HG03439 (cell line): ENCODE data around the gene PLCB1.
"Not testable (repeated sequence)": the region's sequence is repeated elsewhere in the genome, so short reads cannot be mapped to it uniquely, and the experiment has no call there.

Experiments used
- ATAC-seq: cut with Tn5 transposase; IDR thresholded peaks from one replicate; pipeline ENCODE4 v1.9.1; 2021; ENCODE audit warnings: mild to moderate bottlenecking, moderate library complexity; ENCODE audit not compliant: unreplicated experiment

The PLCB1 gene

GRCh38 chr20:8362457-8362856 is 230.4 kb downstream of the PLCB1 start:
- ATAC-seq = no peak

- ATAC-seq = no peak
Measured at GRCh38 chr20:8363970-8364733, 232.1 kb downstream of the PLCB1 start.

GRCh38 chr20:8364734-8365078 is 232.6 kb downstream of the PLCB1 start:
- no peak for ATAC-seq

GRCh38 chr20:8365634-8366033 is 233.6 kb downstream of the PLCB1 start:
- ATAC-seq = no peak

- ATAC-seq = no peak
Measured at GRCh38 chr20:8366303-8366923, 234.3 kb downstream of the PLCB1 start.

GRCh38 chr20:8367689-8368088 is 235.6 kb downstream of the PLCB1 start:
- no peak for ATAC-seq

- ATAC-seq = no peak
Measured at GRCh38 chr20:8368670-8369069, 236.6 kb downstream of the PLCB1 start.

- ATAC-seq = no peak
Measured at GRCh38 chr20:8369311-8369710, 237.2 kb downstream of the PLCB1 start.

GRCh38 chr20:8370774-8371173 is 238.7 kb downstream of the PLCB1 start:
- no peak for ATAC-seq

- ATAC-seq = no peak
Measured at GRCh38 chr20:8372824-8373380, 240.8 kb downstream of the PLCB1 start.

- no peak for ATAC-seq
Measured at GRCh38 chr20:8373579-8373978, 241.5 kb downstream of the PLCB1 start.

GRCh38 chr20:8375898-8376297 is 243.8 kb downstream of the PLCB1 start:
- ATAC-seq = no peak

GRCh38 chr20:8376940-8377339 is 244.9 kb downstream of the PLCB1 start:
- no peak for ATAC-seq

GRCh38 chr20:8379125-8379524 is 247.1 kb downstream of the PLCB1 start:
- ATAC-seq = not testable (repeated sequence)

GRCh38 chr20:8385247-8385646 is 253.2 kb downstream of the PLCB1 start:
- ATAC-seq = no peak

GRCh38 chr20:8386991-8387390 is 254.9 kb downstream of the PLCB1 start:
- no peak for ATAC-seq

GRCh38 chr20:8388141-8388540 is 256.1 kb downstream of the PLCB1 start:
- ATAC-seq = no peak

GRCh38 chr20:8388707-8389106 is 256.6 kb downstream of the PLCB1 start:
- no peak for ATAC-seq

- ATAC-seq = no peak
Measured at GRCh38 chr20:8389381-8390036, 257.4 kb downstream of the PLCB1 start.

- no peak for ATAC-seq
Measured at GRCh38 chr20:8390037-8390433, 258.0 kb downstream of the PLCB1 start.

- no peak for ATAC-seq
Measured at GRCh38 chr20:8390500-8390899, 258.4 kb downstream of the PLCB1 start.

- no peak for ATAC-seq
Measured at GRCh38 chr20:8393381-8393780, 261.3 kb downstream of the PLCB1 start.
